ENCODE data around the gene SLC22A2. TPM values are rescaled to one million over a fixed set of nuclear protein-coding genes. Genes with fewer than 3 reads are reported as not detected.

SLC22A2 gene
- total RNA-seq, 4 donors from 2014 or later: not detected

GRCh38 chr6:160172704-160173103, 85.9 kb downstream of the SLC22A2 start:
- no peak overlapping the region for H3K27ac ChIP-seq
- no peaks in the 10 kb centered on the region for H3K4me1 ChIP-seq
- DNase-seq: no peak
- intact Hi-C loops (cut with DNase I): no loop called here
- no peaks in the 10 kb centered on the region for H3K27me3 ChIP-seq
- no peaks in the 10 kb centered on the region for H3K36me3 ChIP-seq
- 91 to 96% methylated on average over 5 of the region's 5 CpGs for WGBS, 2 donors
- no peak overlapping the region for H3K4me3 ChIP-seq (replicated peaks in 1 of 3)
- TF ChIP-seq, protein P1, sequence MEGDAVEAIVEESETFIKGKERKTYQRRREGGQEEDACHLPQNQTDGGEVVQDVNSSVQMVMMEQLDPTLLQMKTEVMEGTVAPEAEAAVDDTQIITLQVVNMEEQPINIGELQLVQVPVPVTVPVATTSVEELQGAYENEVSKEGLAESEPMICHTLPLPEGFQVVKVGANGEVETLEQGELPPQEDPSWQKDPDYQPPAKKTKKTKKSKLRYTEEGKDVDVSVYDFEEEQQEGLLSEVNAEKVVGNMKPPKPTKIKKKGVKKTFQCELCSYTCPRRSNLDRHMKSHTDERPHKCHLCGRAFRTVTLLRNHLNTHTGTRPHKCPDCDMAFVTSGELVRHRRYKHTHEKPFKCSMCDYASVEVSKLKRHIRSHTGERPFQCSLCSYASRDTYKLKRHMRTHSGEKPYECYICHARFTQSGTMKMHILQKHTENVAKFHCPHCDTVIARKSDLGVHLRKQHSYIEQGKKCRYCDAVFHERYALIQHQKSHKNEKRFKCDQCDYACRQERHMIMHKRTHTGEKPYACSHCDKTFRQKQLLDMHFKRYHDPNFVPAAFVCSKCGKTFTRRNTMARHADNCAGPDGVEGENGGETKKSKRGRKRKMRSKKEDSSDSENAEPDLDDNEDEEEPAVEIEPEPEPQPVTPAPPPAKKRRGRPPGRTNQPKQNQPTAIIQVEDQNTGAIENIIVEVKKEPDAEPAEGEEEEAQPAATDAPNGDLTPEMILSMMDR (IDR thresholded peaks at IDR 0.05): no peak
- TF ChIP-seq POLR2A (IDR thresholded peaks at IDR 0.05): no peak
- no peaks in the 10 kb centered on the region for H3K9me3 ChIP-seq

- Histone ChIP-seq H3K36me3 (no peaks in the 10 kb centered on the region), H3K4me3 (replicated peaks in 1 of 3) (no peak overlapping the region), H3K4me1 (no peaks in the 10 kb centered on the region), H3K27ac (no peak overlapping the region), H3K27me3 (no peaks in the 10 kb centered on the region), H3K9me3 (no peaks in the 10 kb centered on the region)
- TF ChIP-seq POLR2A (IDR thresholded peaks at IDR 0.05): no peak
- TF ChIP-seq, protein P1 (IDR thresholded peaks at IDR 0.05): no peak
- no peak for DNase-seq
- 72 to 79% methylated on average over 6 of the region's 6 CpGs for WGBS, 2 donors
- intact Hi-C loops (cut with DNase I): no loop called here
These were observed 88.5 kb downstream of the SLC22A2 start for GRCh38 chr6:160170018-160170680.

- Histone ChIP-seq H3K4me1 (no peaks in the 10 kb centered on the region), H3K27me3 (no peaks in the 10 kb centered on the region), H3K9me3 (no peaks in the 10 kb centered on the region), H3K4me3 (replicated peaks in 1 of 3) (no peak overlapping the region), H3K27ac (no peak overlapping the region), H3K36me3 (no peaks in the 10 kb centered on the region)
- DNase-seq: no peak
- no peak for TF ChIP-seq POLR2A (IDR thresholded peaks at IDR 0.05)
- TF ChIP-seq, protein P1 (IDR thresholded peaks at IDR 0.05): no peak
- 86 to 88% methylated on average over 7 of the region's 7 CpGs for WGBS, 2 donors
- intact Hi-C loops (cut with DNase I): no loop called here
These were observed 90.8 kb downstream of the SLC22A2 start for GRCh38 chr6:160167604-160168399.

Other genes starting within 250 kb of the SLC22A2 start
- gene SLC22A1, start 137.0 kb downstream of the SLC22A2 start, total RNA-seq: 1 to 10 TPM; 2.0 to 4.8 (median 3.7) TPM
- 1 to 10 TPM in 3 of 4 donors, under 1 TPM in 1; 0.67 to 3.9 (median 2.5) TPM for gene SLC22A3, start 89.6 kb upstream of the SLC22A2 start, total RNA-seq